VCaP (cell line): Measurements from ENCODE around the gene FLVCR1.

Source experiments
- H3K27ac ChIP-seq: fragments of 450-650 bp; 2 replicates; pipeline ENCODE4 v1.5.1; 2017
- CTCF ChIP-seq: fragments of 450-650 bp; conservative IDR thresholded peaks from 2 replicates; pipeline ENCODE4 v1.5.1; 2017; ENCODE audit warnings: mild to moderate bottlenecking, moderate library complexity

The FLVCR1 gene

GRCh38 chr1:212945056-212945455 is 87.0 kb downstream of the FLVCR1 start:
- TF ChIP-seq CTCF, result no peak
- no peak overlapping the region for H3K27ac ChIP-seq

- no peak overlapping the region for H3K27ac ChIP-seq
- no peak for TF ChIP-seq CTCF
These were observed 87.5 kb downstream of the FLVCR1 start for GRCh38 chr1:212945463-212946160.

GRCh38 chr1:212946872-212947271 is 88.8 kb downstream of the FLVCR1 start:
- no peak for TF ChIP-seq CTCF
- no peak overlapping the region for H3K27ac ChIP-seq
